Fibroblast of skin of left quadriceps (primary cell): ENCODE data around the gene COLQ.
"Not testable (repeated sequence)": the region's sequence is repeated elsewhere in the genome, so short reads cannot be mapped to it uniquely, and the experiment has no call there.

Experiments
- DNase-seq, 2 experiments: peaks; one replicate each; pipeline ENCODE4 v3.0.0-alpha.2; 2013; ENCODE audit warnings: low read depth in 2 of 2

Gene COLQ

GRCh38 chr3:15491143-15491542 is 30.4 kb downstream of the COLQ start:
- DNase-seq: no peak

- DNase-seq: no peak
Measured at GRCh38 chr3:15490158-15490557, 31.3 kb downstream of the COLQ start.

GRCh38 chr3:15488002-15488401 is 33.5 kb downstream of the COLQ start:
- DNase-seq: no peak

- DNase-seq: no peak
Measured at GRCh38 chr3:15486979-15487378, 34.5 kb downstream of the COLQ start.

GRCh38 chr3:15486020-15486419 is 35.5 kb downstream of the COLQ start:
- DNase-seq: no peak

- DNase-seq: not testable (repeated sequence)
Measured at GRCh38 chr3:15484551-15484950, 37.0 kb downstream of the COLQ start.

GRCh38 chr3:15479400-15480224 is 41.9 kb downstream of the COLQ start:
- no peak for DNase-seq

GRCh38 chr3:15478640-15478979 is 42.9 kb downstream of the COLQ start:
- DNase-seq: no peak

GRCh38 chr3:15477951-15478639 is 43.4 kb downstream of the COLQ start:
- no peak for DNase-seq

- DNase-seq: no peak
Measured at GRCh38 chr3:15476378-15476777, 45.1 kb downstream of the COLQ start.

GRCh38 chr3:15475161-15475560 is 46.3 kb downstream of the COLQ start:
- DNase-seq: no peak

GRCh38 chr3:15471861-15472260 is 49.6 kb downstream of the COLQ start:
- DNase-seq: no peak

GRCh38 chr3:15470849-15471248 is 50.7 kb downstream of the COLQ start:
- DNase-seq: no peak

- no peak for DNase-seq
Measured at GRCh38 chr3:15470261-15470660, 51.2 kb downstream of the COLQ start.

- no peak for DNase-seq
Measured at GRCh38 chr3:15467227-15468181, 54.0 kb downstream of the COLQ start.

- DNase-seq: no peak
Measured at GRCh38 chr3:15465876-15466585, 55.5 kb downstream of the COLQ start.

GRCh38 chr3:15462451-15462850 is 59.1 kb downstream of the COLQ start:
- no peak for DNase-seq

- DNase-seq: no peak
Measured at GRCh38 chr3:15460891-15461531, 60.5 kb downstream of the COLQ start.

- no peak for DNase-seq
Measured at GRCh38 chr3:15458212-15458780, 63.2 kb downstream of the COLQ start.

- DNase-seq: not testable (repeated sequence)
Measured at GRCh38 chr3:15456915-15457314, 64.6 kb downstream of the COLQ start.

GRCh38 chr3:15456321-15456720 is 65.2 kb downstream of the COLQ start:
- DNase-seq: no peak
